Endodermal cell (in vitro differentiated cells): ENCODE results near the gene NKX2-2. TPM values are rescaled to one million over a fixed set of nuclear protein-coding genes. Genes with fewer than 3 reads are reported as not detected.

Experiments used
- DNase-seq: peaks from one replicate; pipeline ENCODE4 v3.0.0-alpha.2; 2017
- H3K27ac ChIP-seq: 2 replicates; pipeline ENCODE4 v1.5.1; 2013; ENCODE audit warnings: mild to moderate bottlenecking, low read depth, low read length, moderate library complexity
- H3K27me3 ChIP-seq: 2 replicates; pipeline ENCODE4 v1.6.1; 2013; ENCODE audit warnings: mild to moderate bottlenecking, low read length, moderate library complexity; ENCODE audit not compliant: insufficient read depth, control insufficient read depth, poor library complexity, severe bottlenecking
- H3K36me3 ChIP-seq: 2 replicates; pipeline ENCODE4 v1.7.0; 2013; ENCODE audit warnings: mild to moderate bottlenecking, low read length, moderate library complexity; ENCODE audit not compliant: control insufficient read depth, insufficient read depth
- H3K4me1 ChIP-seq: one replicate; pipeline ENCODE4 v1.7.0; 2013; ENCODE audit warnings: low read length; ENCODE audit not compliant: control insufficient read depth, insufficient read depth
- H3K4me3 ChIP-seq: 2 replicates; pipeline ENCODE4 v1.5.1; 2013; ENCODE audit warnings: mild to moderate bottlenecking, low read length, moderate library complexity
- H3K9ac ChIP-seq: 2 replicates; pipeline ENCODE4 v1.6.1; 2013; ENCODE audit warnings: mild to moderate bottlenecking, low read length, moderate library complexity; ENCODE audit not compliant: poor library complexity, severe bottlenecking; ENCODE audit errors: extremely low read depth
- H3K9me3 ChIP-seq: 2 replicates; pipeline ENCODE4 v1.6.1; 2013; ENCODE audit warnings: mild to moderate bottlenecking, low read length, moderate library complexity; ENCODE audit not compliant: control insufficient read depth
- H3K27ac Mint-ChIP-seq: 2 replicates; pipeline ENCODE4 v1.8.0; 2020; ENCODE audit warnings: mixed read lengths
- H3K27me3 Mint-ChIP-seq: 2 replicates; pipeline ENCODE4 v1.8.0; 2021; ENCODE audit warnings: mild to moderate bottlenecking, mixed read lengths; ENCODE audit not compliant: insufficient read depth
- H3K36me3 Mint-ChIP-seq: 2 replicates; pipeline ENCODE4 v1.8.0; 2020; ENCODE audit warnings: low read depth, mixed read lengths
- H3K4me1 Mint-ChIP-seq: 2 replicates; pipeline ENCODE4 v1.8.0; 2020; ENCODE audit warnings: mixed read lengths
- H3K4me3 Mint-ChIP-seq: 2 replicates; pipeline ENCODE4 v1.8.0; 2020; ENCODE audit warnings: mild to moderate bottlenecking, moderate library complexity, mixed read lengths
- H3K9me3 Mint-ChIP-seq: 2 replicates; pipeline ENCODE4 v1.8.0; 2020; ENCODE audit warnings: mild to moderate bottlenecking, mixed read lengths
- CTCF ChIP-seq: fragments of 200-600 bp; sonication (generic); conservative IDR thresholded peaks from 2 replicates; pipeline ENCODE4 v1.5.0; 2021; ENCODE audit warnings: antibody characterized with exemption, mild to moderate bottlenecking
- WGBS, 2 experiments: methylation state at CpG; one replicate each; pipeline versions ENCODE4 v1.1.5 to v1.1.7; 2013; ENCODE audit warnings: missing lambda C conversion rate in 2 of 2, mixed read lengths in 1 of 2; ENCODE audit not compliant: insufficient coverage in 1 of 2, insufficient read length in 1 of 2; 5-methylcytosine and 5-hydroxymethylcytosine counted together
- total RNA-seq, 2 donors: library from RNA; stranded (reverse); fragmentation: NEBNext Ultra II Directional in 1 of 2; extraction: Animal tissue kit (Norgen Biotek cat#: 25700) in 1 of 2; gene quantifications; 2 replicates in 1 of 2; 3 replicates in 1 of 2; pipeline ENCODE4 v1.2.1, GENCODE V29; 2021

Gene NKX2-2
- total RNA-seq, 2 donors from 2014 or later: 0.31 to 1.5 TPM

- H3K27me3 Mint-ChIP-seq: peaks cover 94% of the 10 kb centered on the region
- peak; percentile 77 for DNase-seq
- Histone ChIP-seq H3K9ac (no peak overlapping the region), H3K36me3 (no peaks in the 10 kb centered on the region), H3K27me3 (peaks cover 97% of the 10 kb centered on the region), H3K27ac (no peak overlapping the region), H3K4me1 (peaks cover 13% of the 10 kb centered on the region), H3K4me3 (peak overlapping the region; percentile 36), H3K9me3 (no peaks in the 10 kb centered on the region)
- no peaks in the 10 kb centered on the region for H3K36me3 Mint-ChIP-seq
- no peak overlapping the region for H3K27ac Mint-ChIP-seq
- WGBS, 2 experiments: 2% methylated on average over 24 to 30 of the region's 30 CpGs
- peaks cover 40% of the 10 kb centered on the region for H3K4me1 Mint-ChIP-seq
- peak overlapping the region; percentile 55 for H3K4me3 Mint-ChIP-seq
- H3K9me3 Mint-ChIP-seq: no peaks in the 10 kb centered on the region
- TF ChIP-seq CTCF: no peak
Observed at GRCh38 chr20:21513181-21513663, 642 bp downstream of the NKX2-2 start.

- Mint-ChIP-seq H3K27me3 (peaks cover 94% of the 10 kb centered on the region), H3K36me3 (no peaks in the 10 kb centered on the region), H3K9me3 (no peaks in the 10 kb centered on the region), H3K4me3 (peak overlapping the region; percentile 55), H3K27ac (no peak overlapping the region), H3K4me1 (peaks cover 38% of the 10 kb centered on the region)
- H3K27me3 ChIP-seq: peaks cover 97% of the 10 kb centered on the region
- DNase-seq: peak; percentile 66
- H3K36me3 ChIP-seq: no peaks in the 10 kb centered on the region
- H3K4me3 ChIP-seq: peak overlapping the region; percentile 36
- H3K27ac ChIP-seq: no peak overlapping the region
- 1% methylated on average over 17 to 34 of the region's 34 CpGs for WGBS, 2 experiments
- no peaks in the 10 kb centered on the region for H3K9me3 ChIP-seq
- no peak for TF ChIP-seq CTCF
- H3K9ac ChIP-seq: no peak overlapping the region
- peaks cover 13% of the 10 kb centered on the region for H3K4me1 ChIP-seq
Observed at GRCh38 chr20:21512634-21513180, 1.2 kb downstream of the NKX2-2 start.

GRCh38 chr20:21511850-21512633 lies 1.8 kb downstream of the NKX2-2 start:
- no peak for TF ChIP-seq CTCF
- WGBS, 2 experiments: 0 to 1% methylated on average over 12 to 76 of the region's 76 CpGs
- no peaks in the 10 kb centered on the region for H3K9me3 ChIP-seq
- peak overlapping the region; percentile 36 for H3K4me3 ChIP-seq
- no peak overlapping the region for H3K27ac Mint-ChIP-seq
- H3K4me3 Mint-ChIP-seq: peak overlapping the region; percentile 55
- H3K9me3 Mint-ChIP-seq: no peaks in the 10 kb centered on the region
- peaks cover 36% of the 10 kb centered on the region for H3K4me1 Mint-ChIP-seq
- no peaks in the 10 kb centered on the region for H3K36me3 ChIP-seq
- H3K27ac ChIP-seq: no peak overlapping the region
- peak; percentile 80 for DNase-seq
- H3K9ac ChIP-seq: no peak overlapping the region
- H3K4me1 ChIP-seq: peaks cover 9% of the 10 kb centered on the region
- H3K27me3 Mint-ChIP-seq: peaks cover 94% of the 10 kb centered on the region
- peaks cover 97% of the 10 kb centered on the region for H3K27me3 ChIP-seq
- no peaks in the 10 kb centered on the region for H3K36me3 Mint-ChIP-seq
